ENCODE data around the gene PCDHA9.

The PCDHA9 gene

GRCh38 chr5:140877262-140877581, 29.0 kb downstream of the PCDHA9 start:
- DNase-seq, result no peak

DNA sequence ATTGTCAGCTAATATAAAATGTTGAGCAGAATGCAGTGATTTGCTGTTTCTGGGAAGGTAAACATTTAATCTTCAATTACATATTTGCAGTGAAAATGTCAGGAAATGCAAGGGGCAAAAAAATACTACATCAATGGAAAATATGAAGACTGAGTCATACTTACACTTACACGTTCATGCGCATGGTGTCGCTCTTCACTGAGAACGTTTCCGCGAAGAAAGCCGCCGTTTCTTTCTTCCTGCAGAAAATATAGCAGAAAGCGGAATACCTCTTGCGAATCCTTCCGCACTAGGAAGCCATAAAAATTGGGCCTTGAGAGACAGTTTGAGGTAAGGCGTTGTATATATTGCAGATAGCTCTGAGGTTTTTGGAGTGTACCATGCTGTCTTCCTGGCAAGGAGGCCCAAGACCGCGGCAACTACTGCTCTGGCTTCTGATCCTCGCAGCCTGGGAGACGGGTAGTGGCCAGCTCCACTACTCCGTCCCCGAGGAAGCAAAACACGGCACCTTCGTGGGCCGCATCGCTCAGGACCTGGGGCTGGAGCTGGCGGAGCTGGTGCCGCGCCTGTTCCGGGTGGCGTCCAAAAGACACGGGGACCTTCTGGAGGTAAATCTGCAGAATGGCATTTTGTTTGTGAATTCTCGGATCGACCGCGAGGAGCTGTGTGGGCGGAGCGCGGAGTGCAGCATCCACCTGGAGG, 33.9 kb downstream of the PCDHA9 start, which contains the start of gene PCDHA13:
Gene PCDHA13, plus strand, starts transcription at position 236 of the 702 bp plus-strand sequence. Its CDS starts 145 bp downstream, at position 381.
- no peak for DNase-seq

DNA sequence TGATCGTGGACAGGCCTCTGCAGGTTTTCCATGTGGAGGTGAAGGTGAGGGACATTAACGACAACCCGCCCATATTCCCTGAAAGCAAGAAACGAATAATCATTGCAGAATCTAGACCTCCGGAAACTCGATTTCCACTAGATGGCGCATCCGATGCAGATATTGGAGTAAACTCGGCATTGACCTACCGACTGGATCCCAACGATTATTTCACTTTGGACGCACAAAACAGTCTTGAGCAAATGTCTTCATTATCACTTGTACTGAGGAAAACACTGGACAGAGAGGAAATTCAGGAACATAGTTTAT, 34.4 kb downstream of the PCDHA9 start:
- no peak for DNase-seq

DNA sequence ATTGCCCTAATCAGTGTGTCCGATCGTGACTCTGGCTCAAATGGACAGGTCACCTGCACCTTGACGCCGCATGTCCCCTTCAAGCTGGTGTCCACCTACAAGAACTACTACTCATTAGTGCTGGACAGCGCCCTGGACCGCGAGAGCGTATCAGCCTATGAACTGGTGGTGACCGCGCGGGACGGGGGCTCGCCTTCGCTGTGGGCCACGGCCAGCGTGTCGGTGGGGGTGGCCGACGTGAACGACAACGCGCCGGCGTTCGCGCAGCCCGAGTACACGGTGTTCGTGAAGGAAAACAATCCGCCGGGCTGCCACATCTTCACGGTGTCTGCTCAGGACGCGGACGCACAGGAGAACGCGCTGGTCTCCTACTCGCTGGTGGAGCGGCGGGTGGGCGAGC, 35.2 kb downstream of the PCDHA9 start:
- DNase-seq, result no peak

GRCh38 chr5:140883927-140884697, 35.9 kb downstream of the PCDHA9 start:
- DNase-seq, result no peak
